GM12878 (cell line): ENCODE measurements around the gene PKD2. TPM values are rescaled to one million over a fixed set of nuclear protein-coding genes. Genes with fewer than 3 reads are reported as not detected.

Experiments used
- ATAC-seq: fragments of 200-7000 bp; cut with Tn5 transposase; 3 replicates; pipeline ENCODE4 v1.9.1; 2020; ENCODE audit warnings: mild to moderate bottlenecking, moderate library complexity
- BruUV-seq: library from RNA; stranded (reverse); fragments of 400-500 nt; replicated peaks from 2 replicates; lab custom pipeline; 2021; lab: Mats Ljungman, UMichigan
- CTCF ChIA-PET: fragments of 300-600 bp; sonication (Branson Sonifier 250); formaldehyde crosslinking; extraction: SDS; loops from one replicate; lab custom pipeline; 2021; ENCODE audit warnings: inconsistent platforms; lab: Yijun Ruan, JAX
- POLR2A ChIA-PET: fragments of 350-600 bp; formaldehyde crosslinking; extraction: SDS; loops from one replicate; lab custom pipeline; 2021; ENCODE audit warnings: inconsistent platforms; lab: Charles Lee
- RAD21 ChIA-PET: fragments of 300-600 bp; sonication (Branson Sonifier 250); formaldehyde crosslinking; loops from one replicate; lab custom pipeline; 2023; ENCODE audit warnings: antibody characterized with exemption; ENCODE audit not compliant: unreplicated experiment; lab: Charles Lee
- SMC1A ChIA-PET: fragments of 300-600 bp; sonication (Branson Sonifier 250); formaldehyde crosslinking; loops from one replicate; lab custom pipeline; 2023; ENCODE audit not compliant: unreplicated experiment, uncharacterized antibody; lab: Charles Lee
- DNase-seq: peaks from one replicate; pipeline ENCODE4 v3.0.0-alpha.2; 2011; ENCODE audit warnings: low read depth, low spot score
- FAIRE-seq: peaks from 3 replicates; lab custom pipeline; 2011; peaks lifted over from hg19 to GRCh38; lab: Jason Lieb, UNC
- H2AFZ ChIP-seq: 2 replicates; pipeline ENCODE4 v1.6.0; 2011; ENCODE audit warnings: low read depth, low read length, control low read depth; ENCODE audit not compliant: control insufficient read depth
- H3K27ac ChIP-seq: 2 replicates; pipeline ENCODE4 v1.5.1; 2011; ENCODE audit warnings: control low read depth; ENCODE audit not compliant: control insufficient read depth, insufficient read depth
- H3K27me3 ChIP-seq, 2 experiments: replicated peaks in 1 of 2; 2 replicates each; pipeline versions ENCODE4 v1.6.0 to v1.6.1; 2011; ENCODE audit warnings: low read length in 1 of 2; ENCODE audit not compliant: control insufficient read depth in 2 of 2, insufficient read depth in 2 of 2
- H3K36me3 ChIP-seq, 2 experiments: 2 replicates each; pipeline ENCODE4 v1.5.1; 2011; ENCODE audit warnings: low read length in 1 of 2; ENCODE audit not compliant: control insufficient read depth in 2 of 2, insufficient read depth in 2 of 2
- H3K4me1 ChIP-seq: 2 replicates; pipeline ENCODE4 v1.6.1; 2011; ENCODE audit warnings: mild to moderate bottlenecking, low read length, moderate library complexity, mixed read lengths; ENCODE audit not compliant: control insufficient read depth, insufficient read depth
- H3K4me2 ChIP-seq: 2 replicates; pipeline ENCODE4 v1.6.0; 2011; ENCODE audit warnings: control low read depth; ENCODE audit not compliant: control insufficient read depth, insufficient read depth
- H3K4me3 ChIP-seq: fragments of 200-600 bp; sonication (generic); 2 replicates; pipeline ENCODE4 v1.5.1; 2016
- H3K79me2 ChIP-seq: 2 replicates; pipeline ENCODE4 v1.6.0; 2011; ENCODE audit warnings: low read length; ENCODE audit not compliant: control insufficient read depth, insufficient read depth
- H3K9ac ChIP-seq: 2 replicates; pipeline ENCODE4 v1.8.0; 2011; ENCODE audit warnings: low read length, control low read depth, mixed read lengths; ENCODE audit not compliant: control insufficient read depth, insufficient read depth
- H3K9me3 ChIP-seq: replicated peaks from 3 replicates; pipeline ENCODE4 v1.5.1; 2011; ENCODE audit warnings: mild to moderate bottlenecking, low read length; ENCODE audit not compliant: control insufficient read depth, insufficient read depth
- H4K20me1 ChIP-seq: 2 replicates; pipeline ENCODE4 v1.6.0; 2011; ENCODE audit not compliant: control insufficient read depth, insufficient read depth
- ATF2 ChIP-seq: IDR thresholded peaks from 2 replicates; pipeline ENCODE4 v1.6.1; 2012; ENCODE audit warnings: low read length, inconsistent platforms
- ATF7 ChIP-seq: fragments of 450-650 bp; IDR thresholded peaks from 2 replicates; pipeline ENCODE4 v1.6.1; 2016; ENCODE audit warnings: low read depth, mild to moderate bottlenecking
- BACH1 ChIP-seq: fragments of 450-650 bp; IDR thresholded peaks from 2 replicates; pipeline ENCODE4 v1.6.1; 2017; ENCODE audit warnings: mild to moderate bottlenecking, borderline replicate concordance
- BMI1 ChIP-seq: fragments of 450-650 bp; IDR thresholded peaks from 2 replicates; pipeline ENCODE4 v1.6.1; 2016; ENCODE audit warnings: mild to moderate bottlenecking, moderate library complexity, borderline replicate concordance
- EED ChIP-seq: sonication (generic); IDR thresholded peaks from 2 replicates; pipeline ENCODE4 v1.6.1; 2016; ENCODE audit warnings: antibody characterized with exemption, low read depth
- GATAD2B ChIP-seq: fragments of 450-650 bp; conservative IDR thresholded peaks from 2 replicates; pipeline ENCODE4 v1.6.1; 2017; ENCODE audit warnings: low read depth, mild to moderate bottlenecking, moderate library complexity
- LARP7 ChIP-seq: fragments of 450-650 bp; IDR thresholded peaks from 2 replicates; pipeline ENCODE4 v1.6.1; 2017; ENCODE audit warnings: mild to moderate bottlenecking
- NKRF ChIP-seq: fragments of 450-650 bp; conservative IDR thresholded peaks from 2 replicates; pipeline ENCODE4 v1.6.1; 2017; ENCODE audit warnings: mild to moderate bottlenecking, moderate library complexity
- PML ChIP-seq: IDR thresholded peaks from 2 replicates; pipeline ENCODE4 v1.6.1; 2012; ENCODE audit warnings: low read length, inconsistent platforms
- POLR2AphosphoS5 ChIP-seq: IDR thresholded peaks from 2 replicates; pipeline ENCODE4 v1.6.1; 2011; ENCODE audit warnings: mild to moderate bottlenecking, low read length, inconsistent platforms
- POU2F2 ChIP-seq: IDR thresholded peaks from 3 replicates; pipeline ENCODE4 v1.6.1; 2011; ENCODE audit warnings: low read depth, mild to moderate bottlenecking, low read length, borderline replicate concordance
- RAD21 ChIP-seq: IDR thresholded peaks from 2 replicates; pipeline ENCODE4 v1.6.1; 2011; ENCODE audit warnings: mild to moderate bottlenecking, low read depth, low read length, moderate library complexity; ENCODE audit not compliant: insufficient read depth
- SIN3A ChIP-seq: IDR thresholded peaks from 2 replicates; pipeline ENCODE4 v1.6.1; 2012; ENCODE audit warnings: low read depth, low read length, improper control_type of control experiment
- SMC3 ChIP-seq: IDR thresholded peaks from 2 replicates; pipeline ENCODE4 v1.6.1; 2011; ENCODE audit warnings: low read length, improper control_type of control experiment, borderline replicate concordance
- SP1 ChIP-seq: IDR thresholded peaks from one replicate; pipeline ENCODE4 v1.6.1; 2011; ENCODE audit warnings: low read depth, low read length
- ZBTB11 ChIP-seq: fragments of 450-650 bp; formaldehyde crosslinking; IDR thresholded peaks from 2 replicates; pipeline ENCODE4 v1.5.0; 2022; ENCODE audit warnings: mild to moderate bottlenecking, missing genetic modification characterization
- ZNF207 ChIP-seq: fragments of 450-650 bp; IDR thresholded peaks from 2 replicates; pipeline ENCODE4 v1.6.1; 2014; ENCODE audit warnings: antibody characterized with exemption, mild to moderate bottlenecking, borderline replicate concordance
- ZNF24 ChIP-seq: fragments of 450-650 bp; IDR thresholded peaks from 2 replicates; pipeline ENCODE4 v1.6.1; 2017; ENCODE audit warnings: antibody characterized with exemption, mild to moderate bottlenecking
- ZNF274 ChIP-seq: IDR thresholded peaks from one replicate; pipeline ENCODE4 v1.8.0; 2011; ENCODE audit not compliant: insufficient read length, insufficient read depth
- ZNF622 ChIP-seq: fragments of 450-650 bp; IDR thresholded peaks from 2 replicates; pipeline ENCODE4 v1.6.1; 2017; ENCODE audit warnings: mild to moderate bottlenecking, inconsistent platforms
- WGBS: methylation state at CpG from one replicate; pipeline ENCODE4 v1.1.6; 2016; ENCODE audit warnings: low lambda C conversion rate; ENCODE audit not compliant: insufficient replicate concordance, insufficient coverage; ENCODE audit errors: missing lambda C conversion rate; 5-methylcytosine and 5-hydroxymethylcytosine counted together
- in situ Hi-C: fragments of 300-500 bp; cut with MboI; formaldehyde crosslinking; loops from 9 replicates; pipeline ENCODE4 v1.14.3; 2018; ENCODE audit warnings: mixed read lengths
- intact Hi-C: fragments of 100-400 bp; cut with micrococcal nuclease; formaldehyde crosslinking; loops from one replicate; pipeline ENCODE4 v1.14.2; 2022; ENCODE audit not compliant: unreplicated experiment
- polyA plus RNA-seq, 11 experiments: library from polyadenylated mRNA; depleted of rRNA in 4 of 11; unstranded in 6 of 11; stranded (reverse) in 5 of 11; fragments of >200 nt; fragmentation: Nextera tagmentation in 4 of 11; fragmentation: Illumina TruSeq in 1 of 11; extraction: Ambion mirVana in 4 of 11; extraction: Trizol in 1 of 11; gene quantifications; 1 replicate in 1 of 11; 2 replicates in 10 of 11; pipeline versions ENCODE4 v1.2.1 to v1.2.3, GENCODE V29; 2011 to 2016; ENCODE audit warnings: inconsistent platforms in 2 of 11, missing spikeins in 2 of 11, low read depth in 1 of 11
- total RNA-seq, 4 experiments: library from RNA; depleted of rRNA in 3 of 4; stranded (reverse); fragments of >200 nt in 3 of 4; fragmentation: Illumina TruSeq in 1 of 4; extraction: Trizol in 1 of 4; gene quantifications; 2 replicates each; pipeline versions ENCODE4 v1.2.1 to v1.2.3, GENCODE V29; 2013 to 2021

PKD2 gene
- total and polyA plus RNA-seq, 10 of the 15 experiments (the other 5 are each of a cell fraction or from before 2014, with no cell fraction given), result 2.0 to 13.8 (median 8.4) TPM

GRCh38 chr4:87977521-87978278 lies 29.7 kb upstream of the PKD2 start:
- no peak for FAIRE-seq
- SMC1A ChIA-PET, result no interaction called here
- 39% methylated on average over 5 of the region's 5 CpGs for WGBS
- H3K27me3 ChIP-seq, result no peaks in the 10 kb centered on the region; a peak in 1 of 4 replicates
- in situ Hi-C loops (no loop called here), intact Hi-C loops (loop anchor here (5.0 kb wide), 1 partner anchor 235 kb away; no protein-coding TSS in a partner anchor)
- no peak overlapping the region for H3K27ac ChIP-seq
- BruUV-seq, result no TSS peak
- CTCF ChIA-PET, result interaction anchor here (0.8 to 1.2 kb wide), 4 partner anchors 8 to 242 kb away, joined by 3 to 5 read pairs (median 3); no protein-coding TSS in a partner anchor
- no peaks in the 10 kb centered on the region for H4K20me1 ChIP-seq
- ATAC-seq, result no peak
- no peaks in the 10 kb centered on the region for H3K4me1 ChIP-seq
- H3K79me2 ChIP-seq, result no peaks in the 10 kb centered on the region
- H3K4me3 ChIP-seq, result no peak overlapping the region
- TF ChIP-seq POU2F2 (no peak), RAD21 (no peak), GATAD2B (no peak), ZNF274 (no peak), BACH1 (no peak), ZNF622 (no peak), ZNF24 (no peak), EED (no peak), SIN3A (no peak), ZNF207 (no peak), SP1 (no peak), LARP7 (no peak), ZBTB11 (CRISPR knock-in tag) (no peak), ATF2 (no peak), SMC3 (no peak), BMI1 (no peak), PML (no peak), NKRF (no peak), POLR2AphosphoS5 (no peak), ATF7 (no peak)
- POLR2A ChIA-PET, result no interaction called here
- no peaks in the 10 kb centered on the region for H3K36me3 ChIP-seq
- H2AFZ ChIP-seq, result no peak overlapping the region
- no peaks in the 10 kb centered on the region for H3K9me3 ChIP-seq
- no peak overlapping the region for H3K4me2 ChIP-seq
- no peak for DNase-seq
- RAD21 ChIA-PET, result no interaction called here
- no peak overlapping the region for H3K9ac ChIP-seq
